Esophagus muscularis mucosa (tissue), 3 donors: Measurements from ENCODE around the gene UGT2A2.

ENCODE experiments used
- POLR2A ChIP-seq: fragments of 450-650 bp; IDR thresholded peaks from one replicate; pipeline ENCODE4 v1.6.1; 2017; ENCODE audit warnings: antibody characterized with exemption, moderate library complexity, mild to moderate bottlenecking, low read depth
- TF ChIP-seq, protein P1 (sequence below), 3 experiments: fragments of 200-600 bp in 2 of 3; fragments of 450-650 bp in 1 of 3; sonication (generic) in 2 of 3; IDR thresholded peaks; one replicate each; pipeline ENCODE4 v1.5.1; 2017 to 2019; ENCODE audit warnings: antibody characterized with exemption in 3 of 3, mild to moderate bottlenecking in 2 of 3, moderate library complexity in 1 of 3

DNA sequence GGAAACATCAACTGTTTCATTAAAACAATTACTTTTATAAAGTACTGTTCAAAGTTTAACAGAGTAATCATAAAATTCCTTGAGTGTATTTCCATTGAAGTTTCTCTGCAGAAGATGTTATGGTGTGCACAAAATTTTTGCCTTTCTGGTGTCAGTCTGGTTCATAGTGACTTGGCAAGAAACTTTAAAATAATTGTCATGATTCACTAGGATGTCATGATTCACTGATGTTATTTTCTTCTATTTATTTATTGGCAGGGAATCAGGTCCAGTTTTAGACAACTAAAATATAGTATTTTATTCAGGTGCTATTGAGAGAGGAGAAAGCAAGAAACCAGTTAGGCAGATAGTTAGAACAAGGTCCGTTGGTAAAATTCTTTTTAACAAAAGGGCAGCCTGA, 9.8 kb upstream of the UGT2A2 start:
- TF ChIP-seq, protein P1, sequence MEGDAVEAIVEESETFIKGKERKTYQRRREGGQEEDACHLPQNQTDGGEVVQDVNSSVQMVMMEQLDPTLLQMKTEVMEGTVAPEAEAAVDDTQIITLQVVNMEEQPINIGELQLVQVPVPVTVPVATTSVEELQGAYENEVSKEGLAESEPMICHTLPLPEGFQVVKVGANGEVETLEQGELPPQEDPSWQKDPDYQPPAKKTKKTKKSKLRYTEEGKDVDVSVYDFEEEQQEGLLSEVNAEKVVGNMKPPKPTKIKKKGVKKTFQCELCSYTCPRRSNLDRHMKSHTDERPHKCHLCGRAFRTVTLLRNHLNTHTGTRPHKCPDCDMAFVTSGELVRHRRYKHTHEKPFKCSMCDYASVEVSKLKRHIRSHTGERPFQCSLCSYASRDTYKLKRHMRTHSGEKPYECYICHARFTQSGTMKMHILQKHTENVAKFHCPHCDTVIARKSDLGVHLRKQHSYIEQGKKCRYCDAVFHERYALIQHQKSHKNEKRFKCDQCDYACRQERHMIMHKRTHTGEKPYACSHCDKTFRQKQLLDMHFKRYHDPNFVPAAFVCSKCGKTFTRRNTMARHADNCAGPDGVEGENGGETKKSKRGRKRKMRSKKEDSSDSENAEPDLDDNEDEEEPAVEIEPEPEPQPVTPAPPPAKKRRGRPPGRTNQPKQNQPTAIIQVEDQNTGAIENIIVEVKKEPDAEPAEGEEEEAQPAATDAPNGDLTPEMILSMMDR (IDR thresholded peaks at IDR 0.05): no peak
- TF ChIP-seq POLR2A: no peak
